Activated T-cell treated with anti-CD3 and anti-CD28 coated beads, Interleukin-2, amount 50 U/mL, for 72 hours (primary cell): ENCODE measurements around the gene DIAPH2. TPM values are rescaled to one million over a fixed set of nuclear protein-coding genes. Genes with fewer than 3 reads are reported as not detected.

Experiments
- ATAC-seq, 2 donors: fragments of 150-1000 bp; cut with Tn5 transposase; replicated peaks in 1 of 2; 2 replicates each; pipeline ENCODE4 v1.10.0; 2021; ENCODE audit warnings: moderate library complexity in 2 of 2, mild to moderate bottlenecking in 1 of 2
- DNase-seq, 2 donors: peaks; one replicate each; pipeline ENCODE4 v3.0.0; 2021 to 2022; ENCODE audit warnings: mixed read lengths in 1 of 2
- H3K27ac Mint-ChIP-seq: one replicate; pipeline ENCODE4 v1.8.0; 2022; ENCODE audit warnings: mild to moderate bottlenecking, moderate library complexity, mixed read lengths
- H3K27me3 Mint-ChIP-seq: one replicate; pipeline ENCODE4 v1.8.0; 2022; ENCODE audit warnings: low read depth, mixed read lengths
- H3K36me3 Mint-ChIP-seq, 2 donors: one replicate each; pipeline ENCODE4 v1.8.0; 2022; ENCODE audit warnings: mixed read lengths in 2 of 2, mild to moderate bottlenecking in 1 of 2; ENCODE audit not compliant: insufficient read depth in 2 of 2
- H3K4me1 Mint-ChIP-seq: one replicate; pipeline ENCODE4 v1.8.0; 2022; ENCODE audit warnings: low read depth, mixed read lengths
- H3K4me3 Mint-ChIP-seq, 2 donors: one replicate each; pipeline ENCODE4 v1.8.0; 2022; ENCODE audit warnings: mild to moderate bottlenecking in 2 of 2, mixed read lengths in 2 of 2, moderate library complexity in 2 of 2
- H3K9me3 Mint-ChIP-seq, 2 donors: one replicate each; pipeline ENCODE4 v1.8.0; 2022; ENCODE audit warnings: mixed read lengths in 2 of 2
- total RNA-seq, 2 donors: library from RNA; stranded (reverse); gene quantifications; one replicate each; pipeline ENCODE4 v1.2.3, GENCODE V29; 2022

Gene DIAPH2
- total RNA-seq, 2 donors from 2014 or later = 10.6 to 11.6 TPM

GRCh38 chrX:97461763-97462162 lies 777.1 kb downstream of the DIAPH2 start:
- ATAC-seq (no peak), DNase-seq (no peak)
- Mint-ChIP-seq H3K4me3 (no peak overlapping the region), H3K9me3 (no peaks in the 10 kb centered on the region), H3K27me3 (no peaks in the 10 kb centered on the region), H3K36me3 (no peaks in the 10 kb centered on the region), H3K27ac (no peak overlapping the region), H3K4me1 (no peaks in the 10 kb centered on the region)

- ATAC-seq (peak; percentile 43 to 71), DNase-seq (no peak)
- Mint-ChIP-seq H3K27ac (no peak overlapping the region), H3K27me3 (no peaks in the 10 kb centered on the region), H3K36me3 (no peaks in the 10 kb centered on the region), H3K4me1 (peaks cover 7% of the 10 kb centered on the region), H3K4me3 (no peak overlapping the region), H3K9me3 (no peaks in the 10 kb centered on the region)
Measured at GRCh38 chrX:97471071-97471470, 786.4 kb downstream of the DIAPH2 start.

GRCh38 chrX:97474933-97475332 lies 790.3 kb downstream of the DIAPH2 start:
- Mint-ChIP-seq H3K27ac (no peak overlapping the region), H3K4me3 (no peak overlapping the region), H3K27me3 (peaks cover 9% of the 10 kb centered on the region), H3K36me3 (no peaks in the 10 kb centered on the region), H3K4me1 (peaks cover 7% of the 10 kb centered on the region), H3K9me3 (no peaks in the 10 kb centered on the region)
- DNase-seq (no peak), ATAC-seq (no peak)

GRCh38 chrX:97479106-97479890 lies 794.7 kb downstream of the DIAPH2 start:
- no peak for DNase-seq
- ATAC-seq = no peak
- Mint-ChIP-seq H3K4me3 (no peak overlapping the region), H3K36me3 (no peaks in the 10 kb centered on the region), H3K4me1 (no peaks in the 10 kb centered on the region), H3K27me3 (peaks cover 9% of the 10 kb centered on the region), H3K9me3 (no peaks in the 10 kb centered on the region), H3K27ac (no peak overlapping the region)

GRCh38 chrX:97481228-97481627 lies 796.6 kb downstream of the DIAPH2 start:
- Mint-ChIP-seq H3K27ac (no peak overlapping the region), H3K4me3 (no peak overlapping the region), H3K36me3 (no peaks in the 10 kb centered on the region), H3K27me3 (peaks cover 9% of the 10 kb centered on the region), H3K9me3 (no peaks in the 10 kb centered on the region), H3K4me1 (no peaks in the 10 kb centered on the region)
- DNase-seq (no peak), ATAC-seq (no peak)

GRCh38 chrX:97482666-97483300 lies 798.1 kb downstream of the DIAPH2 start:
- ATAC-seq (no peak), DNase-seq (no peak)
- Mint-ChIP-seq H3K9me3 (no peaks in the 10 kb centered on the region), H3K27ac (no peak overlapping the region), H3K4me3 (no peak overlapping the region), H3K36me3 (no peaks in the 10 kb centered on the region), H3K27me3 (peaks cover 9% of the 10 kb centered on the region), H3K4me1 (no peaks in the 10 kb centered on the region)

GRCh38 chrX:97490656-97491055 lies 806.0 kb downstream of the DIAPH2 start:
- ATAC-seq = no peak
- Mint-ChIP-seq H3K9me3 (peaks cover 0 to 6% of the 10 kb centered on the region in 2 donors), H3K27me3 (no peaks in the 10 kb centered on the region), H3K36me3 (peaks cover 1 to 5% of the 10 kb centered on the region in 2 donors), H3K4me3 (no peak overlapping the region), H3K4me1 (peaks cover 5% of the 10 kb centered on the region), H3K27ac (no peak overlapping the region)
- no peak for DNase-seq

- Mint-ChIP-seq H3K4me3 (no peak overlapping the region), H3K27me3 (no peaks in the 10 kb centered on the region), H3K36me3 (peaks cover 1 to 5% of the 10 kb centered on the region in 2 donors), H3K9me3 (peaks cover 0 to 6% of the 10 kb centered on the region in 2 donors), H3K4me1 (peaks cover 5% of the 10 kb centered on the region), H3K27ac (no peak overlapping the region)
- DNase-seq (peak in 1 of 2 donors; percentile 2), ATAC-seq (peak; percentile 71 to 88)
Measured at GRCh38 chrX:97494756-97495372, 810.2 kb downstream of the DIAPH2 start.

GRCh38 chrX:97498093-97498492 lies 813.5 kb downstream of the DIAPH2 start:
- H3K9me3 Mint-ChIP-seq = no peaks in the 10 kb centered on the region
- no peaks in the 10 kb centered on the region for H3K36me3 Mint-ChIP-seq
- no peak for ATAC-seq
- no peak overlapping the region for H3K27ac Mint-ChIP-seq
- peaks cover 5% of the 10 kb centered on the region for H3K4me1 Mint-ChIP-seq
- DNase-seq = no peak
- no peak overlapping the region for H3K4me3 Mint-ChIP-seq
- H3K27me3 Mint-ChIP-seq = no peaks in the 10 kb centered on the region

GRCh38 chrX:97504431-97504830 lies 819.8 kb downstream of the DIAPH2 start:
- Mint-ChIP-seq H3K4me3 (no peak overlapping the region), H3K36me3 (peaks cover 0 to 1% of the 10 kb centered on the region in 2 donors), H3K9me3 (no peaks in the 10 kb centered on the region), H3K4me1 (no peaks in the 10 kb centered on the region), H3K27me3 (no peaks in the 10 kb centered on the region), H3K27ac (no peak overlapping the region)
- ATAC-seq (no peak), DNase-seq (no peak)

GRCh38 chrX:97517763-97518162 lies 833.1 kb downstream of the DIAPH2 start:
- Mint-ChIP-seq H3K36me3 (peaks cover 0 to 2% of the 10 kb centered on the region in 2 donors), H3K4me1 (no peaks in the 10 kb centered on the region), H3K9me3 (no peaks in the 10 kb centered on the region), H3K27ac (no peak overlapping the region), H3K27me3 (no peaks in the 10 kb centered on the region), H3K4me3 (no peak overlapping the region)
- no peak for DNase-seq
- ATAC-seq = no peak

GRCh38 chrX:97522307-97522706 lies 837.7 kb downstream of the DIAPH2 start:
- Mint-ChIP-seq H3K27me3 (peaks cover 8% of the 10 kb centered on the region), H3K36me3 (peaks cover 2% of the 10 kb centered on the region in 2 donors), H3K4me1 (no peaks in the 10 kb centered on the region), H3K27ac (no peak overlapping the region), H3K4me3 (no peak overlapping the region), H3K9me3 (peaks cover 2% of the 10 kb centered on the region in 2 donors)
- ATAC-seq (no peak), DNase-seq (no peak)

- DNase-seq (no peak), ATAC-seq (no peak)
- Mint-ChIP-seq H3K9me3 (peaks cover 2 to 10% of the 10 kb centered on the region in 2 donors), H3K27me3 (peaks cover 8% of the 10 kb centered on the region), H3K4me1 (no peaks in the 10 kb centered on the region), H3K4me3 (no peak overlapping the region), H3K36me3 (peaks cover 4 to 9% of the 10 kb centered on the region in 2 donors), H3K27ac (no peak overlapping the region)
Measured at GRCh38 chrX:97524340-97524739, 839.7 kb downstream of the DIAPH2 start.
